Measurements from ENCODE around the gene PPIE.

DNA sequence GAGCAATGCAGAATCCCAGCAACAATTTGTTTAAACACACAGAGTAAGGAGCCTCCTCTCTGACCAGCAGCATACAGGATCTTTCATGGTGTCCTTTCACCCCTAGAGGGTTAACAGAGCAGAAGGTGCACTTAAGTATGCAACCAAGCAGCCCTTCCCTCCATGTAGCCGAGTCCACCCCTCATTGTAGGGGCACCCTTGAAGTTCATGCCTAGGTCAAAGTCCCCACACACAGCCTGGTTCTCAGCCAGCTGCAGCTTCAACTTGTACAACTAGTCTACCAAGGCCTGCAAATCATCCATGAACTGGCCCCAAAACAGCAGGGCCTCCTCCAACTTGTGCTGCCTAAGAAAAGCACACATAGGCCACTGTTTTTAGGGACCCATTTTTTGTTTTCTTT, 57.0 kb downstream of the PPIE start:
- TF ChIP-seq EZH2 (IDR thresholded peaks at IDR 0.05) (no peak), POLR2AphosphoS5 (IDR thresholded peaks at IDR 0.05; ENCODE audit: borderline replicate concordance, low read depth, low read length) (no peak)

Measured in SK-N-MC (cell line).